Astrocyte of the cerebellum (primary cell): ENCODE measurements around the gene SYNGR2.

ENCODE experiments used
- DNase-seq: peaks from one replicate; pipeline ENCODE4 v3.0.0-alpha.2; 2011; ENCODE audit warnings: low read depth
- H3K4me3 ChIP-seq: 2 replicates; pipeline ENCODE4 v1.5.1; 2011; ENCODE audit warnings: mild to moderate bottlenecking, low read depth, low read length, moderate library complexity
- in situ Hi-C: cut with HindIII; loops from 2 replicates; pipeline ENCODE4 v1.10.0; 2017; ENCODE audit warnings: low sequenced_read_pairs
- TF ChIP-seq, protein P1 (sequence below): IDR thresholded peaks from 2 replicates; pipeline ENCODE4 v1.5.1; 2012; ENCODE audit warnings: low read length, low read depth, moderate library complexity, mild to moderate bottlenecking; ENCODE audit errors: missing control alignments

SYNGR2 gene

DNA sequence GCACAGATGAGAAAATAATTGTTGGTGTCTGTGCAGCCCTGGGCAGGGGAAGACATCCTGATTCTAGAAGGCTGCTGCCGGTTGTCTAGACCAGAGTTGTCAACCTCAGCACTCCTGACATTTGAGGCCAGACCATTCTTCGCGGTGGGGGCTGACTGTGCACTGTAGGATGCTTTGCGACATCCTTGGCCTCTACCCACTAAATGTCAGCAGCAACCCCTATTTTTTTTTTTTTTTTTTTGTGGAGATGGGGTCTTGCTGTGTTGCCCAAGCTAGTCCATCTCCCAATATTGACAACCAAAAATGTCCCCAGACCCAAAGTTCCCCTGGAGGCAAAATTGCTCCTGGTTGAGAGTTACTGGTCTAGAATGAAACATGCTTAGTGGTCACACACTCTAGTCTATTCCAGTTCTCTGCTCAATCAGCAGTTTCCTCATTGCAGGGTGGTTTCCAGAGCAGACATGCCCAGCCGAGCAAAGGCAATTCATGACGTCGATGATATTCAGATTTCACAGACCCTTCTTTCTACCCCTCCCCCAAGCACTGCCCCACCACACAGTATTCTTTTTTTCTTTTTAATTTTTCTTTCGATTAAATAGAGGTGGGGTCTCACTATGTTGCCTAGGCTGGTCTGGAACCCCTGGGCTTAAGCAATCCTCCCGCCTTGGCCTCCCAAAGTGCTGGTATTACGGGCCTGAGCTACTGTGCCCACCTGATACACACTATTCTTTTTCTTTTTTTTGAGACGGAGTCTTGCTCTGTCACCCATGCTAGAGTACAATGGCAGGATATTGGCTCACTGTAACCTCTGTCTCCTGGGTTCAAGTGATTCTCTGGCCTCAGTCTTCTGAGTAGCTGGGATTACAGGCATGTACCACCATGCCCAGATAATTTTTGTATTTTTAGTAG lies 13.2 kb upstream of the SYNGR2 start:
- no peak for DNase-seq
- in situ Hi-C loops, result no loop called here
- TF ChIP-seq, protein P1, sequence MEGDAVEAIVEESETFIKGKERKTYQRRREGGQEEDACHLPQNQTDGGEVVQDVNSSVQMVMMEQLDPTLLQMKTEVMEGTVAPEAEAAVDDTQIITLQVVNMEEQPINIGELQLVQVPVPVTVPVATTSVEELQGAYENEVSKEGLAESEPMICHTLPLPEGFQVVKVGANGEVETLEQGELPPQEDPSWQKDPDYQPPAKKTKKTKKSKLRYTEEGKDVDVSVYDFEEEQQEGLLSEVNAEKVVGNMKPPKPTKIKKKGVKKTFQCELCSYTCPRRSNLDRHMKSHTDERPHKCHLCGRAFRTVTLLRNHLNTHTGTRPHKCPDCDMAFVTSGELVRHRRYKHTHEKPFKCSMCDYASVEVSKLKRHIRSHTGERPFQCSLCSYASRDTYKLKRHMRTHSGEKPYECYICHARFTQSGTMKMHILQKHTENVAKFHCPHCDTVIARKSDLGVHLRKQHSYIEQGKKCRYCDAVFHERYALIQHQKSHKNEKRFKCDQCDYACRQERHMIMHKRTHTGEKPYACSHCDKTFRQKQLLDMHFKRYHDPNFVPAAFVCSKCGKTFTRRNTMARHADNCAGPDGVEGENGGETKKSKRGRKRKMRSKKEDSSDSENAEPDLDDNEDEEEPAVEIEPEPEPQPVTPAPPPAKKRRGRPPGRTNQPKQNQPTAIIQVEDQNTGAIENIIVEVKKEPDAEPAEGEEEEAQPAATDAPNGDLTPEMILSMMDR, result no peak
- no peak overlapping the region for H3K4me3 ChIP-seq

DNA sequence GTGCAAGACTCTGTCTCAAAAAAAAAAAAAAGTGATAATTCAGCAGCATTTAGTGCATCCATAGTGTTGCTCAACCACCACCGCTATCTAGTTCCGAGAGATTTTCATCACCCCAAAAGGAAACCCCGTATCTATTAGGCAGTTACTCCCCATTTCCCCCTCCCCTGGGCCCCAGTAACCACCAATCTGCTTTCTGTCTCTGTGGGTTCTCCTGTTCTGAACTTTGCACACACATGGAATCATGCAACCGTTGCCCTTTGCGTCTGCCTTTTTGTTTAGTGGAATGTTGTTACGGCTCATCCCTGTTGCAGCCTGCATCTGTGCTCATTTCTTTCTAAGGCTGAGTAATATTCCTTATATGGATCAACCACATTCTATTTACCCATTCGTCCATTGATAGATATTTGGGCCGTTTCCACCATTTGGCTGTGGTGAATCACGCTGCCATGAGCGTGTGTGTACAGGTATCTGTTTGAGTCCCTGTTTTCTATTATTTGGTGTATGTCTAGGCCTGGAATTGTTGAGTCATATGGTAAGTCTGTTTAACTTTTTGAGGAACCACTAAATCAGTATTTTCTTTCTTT lies 8.7 kb upstream of the SYNGR2 start:
- TF ChIP-seq, protein P1, result no peak
- H3K4me3 ChIP-seq, result no peak overlapping the region
- DNase-seq, result no peak
- in situ Hi-C loops, result no loop called here

DNA sequence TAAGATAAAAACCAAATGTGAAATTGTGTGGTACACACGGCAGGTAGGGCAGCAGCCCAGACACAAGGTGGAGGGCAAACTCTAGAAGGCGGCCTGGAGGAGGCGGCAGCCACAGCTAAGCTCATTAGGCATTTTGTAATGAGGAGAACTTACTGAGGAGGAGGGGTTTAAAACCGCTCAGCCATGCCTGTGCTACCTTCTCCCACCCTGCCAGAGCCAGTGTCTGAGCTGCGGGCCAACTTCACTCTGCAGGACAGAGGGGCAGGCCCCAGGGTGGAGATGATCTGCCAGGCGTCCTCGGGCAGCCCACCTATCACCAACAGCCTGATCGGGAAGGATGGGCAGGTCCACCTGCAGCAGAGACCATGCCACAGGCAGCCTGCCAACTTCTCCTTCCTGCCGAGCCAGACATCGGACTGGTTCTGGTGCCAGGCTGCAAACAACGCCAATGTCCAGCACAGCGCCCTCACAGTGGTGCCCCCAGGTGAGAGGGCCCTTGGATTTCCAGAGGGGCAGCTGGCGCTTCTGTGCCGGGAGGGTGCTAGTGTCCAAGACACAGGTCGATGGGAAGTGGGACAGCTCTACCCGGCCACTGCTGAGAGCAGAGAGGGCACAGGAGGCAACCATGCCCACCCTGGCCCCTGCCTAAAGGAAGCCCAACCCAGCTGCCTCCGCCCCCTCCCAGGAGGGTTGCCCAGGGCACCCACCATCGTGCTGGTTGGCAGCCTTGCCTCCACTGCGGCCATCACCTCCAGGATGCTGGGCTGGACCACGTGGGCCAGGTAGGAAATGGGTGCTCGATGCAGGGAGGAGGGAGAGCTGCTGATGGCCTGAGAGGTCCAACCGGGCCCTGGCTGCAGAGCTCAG lies 4.3 kb upstream of the SYNGR2 start:
- in situ Hi-C loops, result no loop called here
- H3K4me3 ChIP-seq, result no peak overlapping the region

DNA sequence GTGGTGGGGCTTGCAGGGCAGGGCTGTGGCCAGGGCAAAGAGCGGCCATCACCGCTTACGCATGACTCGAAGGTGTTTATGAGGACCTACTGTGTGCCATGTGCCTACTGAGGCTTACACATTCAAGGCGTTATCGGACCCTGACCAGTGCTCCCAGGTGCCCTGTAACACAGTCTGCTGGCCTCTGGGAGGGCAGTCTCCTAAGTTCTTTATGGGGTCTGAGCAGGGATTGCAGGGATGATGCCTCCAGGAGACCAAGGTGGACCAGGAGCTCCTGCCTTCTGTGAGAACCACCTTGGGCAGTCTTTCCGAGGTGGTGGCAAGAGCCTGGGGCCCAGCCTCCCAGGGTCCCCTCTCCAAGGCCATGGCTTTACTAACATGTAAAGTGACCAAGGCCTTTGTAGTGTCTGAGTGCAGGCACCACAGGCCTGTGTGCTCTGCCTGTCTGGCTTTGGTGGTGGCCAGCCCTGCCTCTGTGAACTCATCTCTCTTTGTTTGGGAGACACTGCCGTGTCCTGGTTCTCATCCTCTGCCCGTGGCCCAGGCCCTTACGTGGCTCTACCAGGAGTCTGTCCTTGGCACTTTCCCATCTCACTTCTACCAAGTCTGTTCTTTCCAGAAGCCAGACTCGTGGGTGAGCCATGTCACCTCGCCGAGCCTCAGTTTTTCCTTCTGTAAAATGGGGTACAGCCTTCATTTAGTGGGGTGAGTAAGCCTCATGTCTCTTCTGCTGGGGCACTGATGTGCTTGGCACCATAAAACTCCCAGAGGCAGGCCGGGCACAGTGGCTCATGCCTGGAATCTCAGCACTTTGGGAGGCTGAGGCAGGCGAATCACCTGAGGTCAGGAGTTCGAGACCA lies 3.4 kb upstream of the SYNGR2 start:
- no peak for DNase-seq
- TF ChIP-seq, protein P1, result no peak
- in situ Hi-C loops, result no loop called here
- no peak overlapping the region for H3K4me3 ChIP-seq

More for the DNA sequence above, 4.3 kb upstream of the SYNGR2 start:
- TF ChIP-seq, protein P1, result no peak
- DNase-seq, result no peak

DNA sequence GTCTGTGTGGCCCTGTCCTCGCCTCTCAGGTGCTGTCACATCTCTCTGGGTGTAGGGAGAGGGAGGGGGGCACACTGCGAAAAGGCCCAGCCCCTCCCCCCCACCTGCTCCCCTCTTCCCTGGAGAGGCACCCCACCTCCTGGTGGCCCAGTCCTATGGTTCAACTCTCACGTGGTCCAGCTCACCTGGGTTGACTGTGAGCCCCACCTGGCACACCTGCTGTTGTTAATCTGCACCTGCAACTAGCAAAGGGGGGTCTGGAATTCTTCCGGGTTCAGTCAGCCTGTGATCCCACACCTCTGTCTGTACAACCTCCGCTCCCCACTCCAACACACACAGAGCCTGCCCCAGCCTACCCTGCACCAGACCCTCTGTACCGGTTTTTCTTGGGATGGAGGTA lies 2.0 kb upstream of the SYNGR2 start:
- in situ Hi-C loops, result no loop called here

More for the DNA sequence above, 2.0 kb upstream of the SYNGR2 start:
- no peak overlapping the region for H3K4me3 ChIP-seq
- TF ChIP-seq, protein P1, result no peak
- DNase-seq, result no peak
